H1 (cell line): ENCODE results near the gene MYORG. TPM values are rescaled to one million over a fixed set of nuclear protein-coding genes. Genes with fewer than 3 reads are reported as not detected.
A peak's percentile ranks its signal among the peaks of the same experiment; 100 is the strongest.

Source experiments
- BCL11A ChIP-seq, 2 experiments: IDR thresholded peaks; one replicate each; pipeline ENCODE4 v1.6.1; 2011; ENCODE audit warnings: low read depth in 2 of 2, low read length in 2 of 2, mild to moderate bottlenecking in 2 of 2
- KDM1A ChIP-seq: fragments of 200-600, 300-600 bp; sonication (generic); IDR thresholded peaks from 2 replicates; pipeline ENCODE4 v1.7.1; 2016; ENCODE audit warnings: mild to moderate bottlenecking, low read length, borderline replicate concordance
- TCF12 ChIP-seq: IDR thresholded peaks from 2 replicates; pipeline ENCODE4 v1.6.1; 2011; ENCODE audit warnings: low read depth, mild to moderate bottlenecking, low read length
- TEAD4 ChIP-seq: IDR thresholded peaks from 2 replicates; pipeline ENCODE4 v1.6.1; 2012; ENCODE audit warnings: low read depth, low read length, inconsistent platforms, mixed read lengths
- YY1 ChIP-seq: IDR thresholded peaks from 2 replicates; pipeline ENCODE4 v1.6.1; 2011; ENCODE audit warnings: low read depth, mild to moderate bottlenecking, low read length
- polyA plus RNA-seq, 7 experiments: library from polyadenylated mRNA; depleted of rRNA in 3 of 7; stranded (reverse) in 5 of 7; unstranded in 2 of 7; fragments of >200 nt in 5 of 7; fragments of 200-250 nt in 2 of 7; gene quantifications; 1 replicate in 5 of 7; 2 replicates in 1 of 7; 4 replicates in 1 of 7; pipeline versions ENCODE4 v1.2.1 to v1.2.3, GENCODE V29; 2011 to 2013; ENCODE audit warnings: missing spikeins in 2 of 7, mixed read lengths in 2 of 7
- total RNA-seq: library from RNA; stranded (reverse); fragmentation: NEBNext Ultra II Directional; extraction: Animal tissue kit (Norgen Biotek cat#: 25700); gene quantifications from 2 replicates; pipeline ENCODE4 v1.2.1, GENCODE V29; 2021
- TF ChIP-seq, protein P1 (sequence below): fragments of 300-600 bp; sonication (generic); IDR thresholded peaks from 2 replicates; pipeline ENCODE4 v1.7.1; 2012; ENCODE audit warnings: low read length, moderate library complexity, mild to moderate bottlenecking, inconsistent platforms; ENCODE audit not compliant: insufficient replicate concordance
- TF ChIP-seq, protein P2 (sequence below): IDR thresholded peaks from 2 replicates; pipeline ENCODE4 v1.6.1; 2012; ENCODE audit warnings: inconsistent platforms

The MYORG gene
- total and polyA plus RNA-seq, 2 of the 8 experiments (the other 6 are each of a cell fraction or from before 2014, with no cell fraction given) = 1.2 to 5.9 TPM

DNA sequence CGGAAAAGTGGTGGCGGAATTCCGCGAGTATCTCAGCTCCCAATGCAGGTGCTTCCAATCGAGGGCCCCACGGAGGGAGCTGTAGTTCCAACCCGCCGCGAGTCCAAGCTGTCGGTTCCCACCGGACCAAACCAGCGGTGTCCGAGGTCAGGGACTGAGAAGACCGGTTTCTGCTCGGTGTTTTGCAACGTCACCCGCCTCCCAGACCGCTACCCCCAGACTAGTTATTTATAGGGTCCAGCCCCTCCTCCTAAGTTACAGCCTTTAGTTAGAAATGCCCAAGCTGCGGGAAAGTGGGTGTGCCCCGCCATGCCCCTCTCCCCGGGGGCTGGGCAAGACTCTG lies 677 bp upstream of the MYORG start (continued):
- TF ChIP-seq, protein P1, sequence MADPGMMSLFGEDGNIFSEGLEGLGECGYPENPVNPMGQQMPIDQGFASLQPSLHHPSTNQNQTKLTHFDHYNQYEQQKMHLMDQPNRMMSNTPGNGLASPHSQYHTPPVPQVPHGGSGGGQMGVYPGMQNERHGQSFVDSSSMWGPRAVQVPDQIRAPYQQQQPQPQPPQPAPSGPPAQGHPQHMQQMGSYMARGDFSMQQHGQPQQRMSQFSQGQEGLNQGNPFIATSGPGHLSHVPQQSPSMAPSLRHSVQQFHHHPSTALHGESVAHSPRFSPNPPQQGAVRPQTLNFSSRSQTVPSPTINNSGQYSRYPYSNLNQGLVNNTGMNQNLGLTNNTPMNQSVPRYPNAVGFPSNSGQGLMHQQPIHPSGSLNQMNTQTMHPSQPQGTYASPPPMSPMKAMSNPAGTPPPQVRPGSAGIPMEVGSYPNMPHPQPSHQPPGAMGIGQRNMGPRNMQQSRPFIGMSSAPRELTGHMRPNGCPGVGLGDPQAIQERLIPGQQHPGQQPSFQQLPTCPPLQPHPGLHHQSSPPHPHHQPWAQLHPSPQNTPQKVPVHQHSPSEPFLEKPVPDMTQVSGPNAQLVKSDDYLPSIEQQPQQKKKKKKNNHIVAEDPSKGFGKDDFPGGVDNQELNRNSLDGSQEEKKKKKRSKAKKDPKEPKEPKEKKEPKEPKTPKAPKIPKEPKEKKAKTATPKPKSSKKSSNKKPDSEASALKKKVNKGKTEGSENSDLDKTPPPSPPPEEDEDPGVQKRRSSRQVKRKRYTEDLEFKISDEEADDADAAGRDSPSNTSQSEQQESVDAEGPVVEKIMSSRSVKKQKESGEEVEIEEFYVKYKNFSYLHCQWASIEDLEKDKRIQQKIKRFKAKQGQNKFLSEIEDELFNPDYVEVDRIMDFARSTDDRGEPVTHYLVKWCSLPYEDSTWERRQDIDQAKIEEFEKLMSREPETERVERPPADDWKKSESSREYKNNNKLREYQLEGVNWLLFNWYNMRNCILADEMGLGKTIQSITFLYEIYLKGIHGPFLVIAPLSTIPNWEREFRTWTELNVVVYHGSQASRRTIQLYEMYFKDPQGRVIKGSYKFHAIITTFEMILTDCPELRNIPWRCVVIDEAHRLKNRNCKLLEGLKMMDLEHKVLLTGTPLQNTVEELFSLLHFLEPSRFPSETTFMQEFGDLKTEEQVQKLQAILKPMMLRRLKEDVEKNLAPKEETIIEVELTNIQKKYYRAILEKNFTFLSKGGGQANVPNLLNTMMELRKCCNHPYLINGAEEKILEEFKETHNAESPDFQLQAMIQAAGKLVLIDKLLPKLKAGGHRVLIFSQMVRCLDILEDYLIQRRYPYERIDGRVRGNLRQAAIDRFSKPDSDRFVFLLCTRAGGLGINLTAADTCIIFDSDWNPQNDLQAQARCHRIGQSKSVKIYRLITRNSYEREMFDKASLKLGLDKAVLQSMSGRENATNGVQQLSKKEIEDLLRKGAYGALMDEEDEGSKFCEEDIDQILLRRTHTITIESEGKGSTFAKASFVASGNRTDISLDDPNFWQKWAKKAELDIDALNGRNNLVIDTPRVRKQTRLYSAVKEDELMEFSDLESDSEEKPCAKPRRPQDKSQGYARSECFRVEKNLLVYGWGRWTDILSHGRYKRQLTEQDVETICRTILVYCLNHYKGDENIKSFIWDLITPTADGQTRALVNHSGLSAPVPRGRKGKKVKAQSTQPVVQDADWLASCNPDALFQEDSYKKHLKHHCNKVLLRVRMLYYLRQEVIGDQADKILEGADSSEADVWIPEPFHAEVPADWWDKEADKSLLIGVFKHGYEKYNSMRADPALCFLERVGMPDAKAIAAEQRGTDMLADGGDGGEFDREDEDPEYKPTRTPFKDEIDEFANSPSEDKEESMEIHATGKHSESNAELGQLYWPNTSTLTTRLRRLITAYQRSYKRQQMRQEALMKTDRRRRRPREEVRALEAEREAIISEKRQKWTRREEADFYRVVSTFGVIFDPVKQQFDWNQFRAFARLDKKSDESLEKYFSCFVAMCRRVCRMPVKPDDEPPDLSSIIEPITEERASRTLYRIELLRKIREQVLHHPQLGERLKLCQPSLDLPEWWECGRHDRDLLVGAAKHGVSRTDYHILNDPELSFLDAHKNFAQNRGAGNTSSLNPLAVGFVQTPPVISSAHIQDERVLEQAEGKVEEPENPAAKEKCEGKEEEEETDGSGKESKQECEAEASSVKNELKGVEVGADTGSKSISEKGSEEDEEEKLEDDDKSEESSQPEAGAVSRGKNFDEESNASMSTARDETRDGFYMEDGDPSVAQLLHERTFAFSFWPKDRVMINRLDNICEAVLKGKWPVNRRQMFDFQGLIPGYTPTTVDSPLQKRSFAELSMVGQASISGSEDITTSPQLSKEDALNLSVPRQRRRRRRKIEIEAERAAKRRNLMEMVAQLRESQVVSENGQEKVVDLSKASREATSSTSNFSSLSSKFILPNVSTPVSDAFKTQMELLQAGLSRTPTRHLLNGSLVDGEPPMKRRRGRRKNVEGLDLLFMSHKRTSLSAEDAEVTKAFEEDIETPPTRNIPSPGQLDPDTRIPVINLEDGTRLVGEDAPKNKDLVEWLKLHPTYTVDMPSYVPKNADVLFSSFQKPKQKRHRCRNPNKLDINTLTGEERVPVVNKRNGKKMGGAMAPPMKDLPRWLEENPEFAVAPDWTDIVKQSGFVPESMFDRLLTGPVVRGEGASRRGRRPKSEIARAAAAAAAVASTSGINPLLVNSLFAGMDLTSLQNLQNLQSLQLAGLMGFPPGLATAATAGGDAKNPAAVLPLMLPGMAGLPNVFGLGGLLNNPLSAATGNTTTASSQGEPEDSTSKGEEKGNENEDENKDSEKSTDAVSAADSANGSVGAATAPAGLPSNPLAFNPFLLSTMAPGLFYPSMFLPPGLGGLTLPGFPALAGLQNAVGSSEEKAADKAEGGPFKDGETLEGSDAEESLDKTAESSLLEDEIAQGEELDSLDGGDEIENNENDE = no peak
- TF ChIP-seq, protein P2, sequence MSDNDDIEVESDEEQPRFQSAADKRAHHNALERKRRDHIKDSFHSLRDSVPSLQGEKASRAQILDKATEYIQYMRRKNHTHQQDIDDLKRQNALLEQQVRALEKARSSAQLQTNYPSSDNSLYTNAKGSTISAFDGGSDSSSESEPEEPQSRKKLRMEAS = 0 out of 2 replicates have a peak, but pooled peaks have one; percentile 3
- TF ChIP-seq KDM1A (no peak), TEAD4 (no peak), YY1 (no peak), TCF12 (no peak), BCL11A (IDR thresholded peaks at IDR 0.05; ENCODE audit: low read depth in 2 of 2, low read length in 2 of 2) (no peak)
